Peyer's patch (tissue), 4 donors: Measurements from ENCODE around the gene B3GALT5.

Experiments
- POLR2A ChIP-seq, 2 donors: fragments of 450-650 bp; IDR thresholded peaks; one replicate each; pipeline ENCODE4 v1.5.1; 2017; ENCODE audit warnings: antibody characterized with exemption in 2 of 2, mild to moderate bottlenecking in 2 of 2, moderate library complexity in 2 of 2
- TF ChIP-seq, protein P1 (sequence below), 6 experiments: fragments of 450-650 bp in 4 of 6; fragments of 200-600 bp in 2 of 6; sonication (generic) in 1 of 6; IDR thresholded peaks; one replicate each; pipeline ENCODE4 v1.5.1; 2017 to 2019; ENCODE audit warnings: antibody characterized with exemption in 6 of 6, mild to moderate bottlenecking in 3 of 6, moderate library complexity in 1 of 6

- TF ChIP-seq, protein P1, sequence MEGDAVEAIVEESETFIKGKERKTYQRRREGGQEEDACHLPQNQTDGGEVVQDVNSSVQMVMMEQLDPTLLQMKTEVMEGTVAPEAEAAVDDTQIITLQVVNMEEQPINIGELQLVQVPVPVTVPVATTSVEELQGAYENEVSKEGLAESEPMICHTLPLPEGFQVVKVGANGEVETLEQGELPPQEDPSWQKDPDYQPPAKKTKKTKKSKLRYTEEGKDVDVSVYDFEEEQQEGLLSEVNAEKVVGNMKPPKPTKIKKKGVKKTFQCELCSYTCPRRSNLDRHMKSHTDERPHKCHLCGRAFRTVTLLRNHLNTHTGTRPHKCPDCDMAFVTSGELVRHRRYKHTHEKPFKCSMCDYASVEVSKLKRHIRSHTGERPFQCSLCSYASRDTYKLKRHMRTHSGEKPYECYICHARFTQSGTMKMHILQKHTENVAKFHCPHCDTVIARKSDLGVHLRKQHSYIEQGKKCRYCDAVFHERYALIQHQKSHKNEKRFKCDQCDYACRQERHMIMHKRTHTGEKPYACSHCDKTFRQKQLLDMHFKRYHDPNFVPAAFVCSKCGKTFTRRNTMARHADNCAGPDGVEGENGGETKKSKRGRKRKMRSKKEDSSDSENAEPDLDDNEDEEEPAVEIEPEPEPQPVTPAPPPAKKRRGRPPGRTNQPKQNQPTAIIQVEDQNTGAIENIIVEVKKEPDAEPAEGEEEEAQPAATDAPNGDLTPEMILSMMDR (IDR thresholded peaks at IDR 0.05): no peak
- TF ChIP-seq POLR2A (IDR thresholded peaks at IDR 0.05): no peak
Observed at GRCh38 chr21:39651206-39651605, 38.5 kb downstream of the B3GALT5 start.
